ENCODE data around the gene CD2. TPM values are rescaled to one million over a fixed set of nuclear protein-coding genes. Genes with fewer than 3 reads are reported as not detected.

CD2 gene
- total and polyA plus RNA-seq, 2 donors (not counting 1 experiment from before 2014, with no cell fraction given) = not detected

DNA sequence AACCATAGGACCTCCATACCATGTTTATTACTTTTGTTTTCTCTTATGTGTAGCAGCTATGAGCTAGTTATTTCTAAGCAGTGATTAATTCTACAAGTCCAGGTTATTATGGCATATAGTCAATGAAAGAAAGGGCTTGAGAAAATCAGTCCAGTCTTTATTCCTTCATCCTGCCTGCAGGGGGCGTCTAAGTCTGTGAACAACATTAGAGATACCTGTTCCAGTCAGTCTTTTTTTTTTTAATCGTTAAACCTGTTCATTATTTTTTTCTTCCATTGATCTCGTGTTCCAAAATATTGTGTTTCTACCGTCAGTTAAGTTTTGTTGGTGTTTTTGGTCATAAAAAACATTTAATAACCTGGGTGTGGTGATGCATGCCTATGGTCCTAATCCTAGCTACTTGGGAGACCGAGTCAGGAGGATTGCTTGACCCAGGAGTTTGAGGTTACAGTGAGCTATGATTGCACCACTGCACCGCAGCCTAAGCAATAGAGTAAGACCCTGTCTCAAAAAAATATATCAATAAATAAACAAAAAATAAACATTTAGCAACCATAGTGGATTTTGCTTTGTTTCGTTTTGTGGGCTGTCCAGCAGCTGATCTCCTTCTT lies 29.4 kb upstream of the CD2 start:
- Histone ChIP-seq H2AFZ (ENCODE audit: low read length) (no peak overlapping the region), H3K9ac (ENCODE audit: insufficient read depth, low read length) (no peak overlapping the region), H3K27ac (ENCODE audit: insufficient read depth, low read length) (no peak overlapping the region), H3K4me3 (replicated peaks in 1 of 4; ENCODE audit: control extremely low read depth in 1 of 4, insufficient read depth in 1 of 4, low read depth in 3 of 4, low read length in 4 of 4) (no peak overlapping the region), H3K79me2 (ENCODE audit: control insufficient read depth, insufficient read depth, low read length) (no peaks in the 10 kb centered on the region), H4K20me1 (ENCODE audit: control insufficient read depth, extremely low read depth, insufficient read depth, low read length) (no peaks in the 10 kb centered on the region), H3K4me2 (ENCODE audit: extremely low read depth, insufficient read depth, low read length) (no peak overlapping the region), H3K27me3 (ENCODE audit: control insufficient read depth, insufficient read depth, low read length) (peaks cover 2% of the 10 kb centered on the region), H3K36me3 (ENCODE audit: control insufficient read depth, insufficient read depth, low read length) (no peaks in the 10 kb centered on the region), H3K4me1 (ENCODE audit: control insufficient read depth, extremely low read depth, insufficient read depth, low read length) (no peaks in the 10 kb centered on the region), H3K9me3 (ENCODE audit: control insufficient read depth, insufficient read depth, low read depth, low read length) (no peaks in the 10 kb centered on the region)
- peak; percentile 47 to 65 for DNase-seq (ENCODE audit: low read depth in 2 of 2)
- TF ChIP-seq, protein P1, sequence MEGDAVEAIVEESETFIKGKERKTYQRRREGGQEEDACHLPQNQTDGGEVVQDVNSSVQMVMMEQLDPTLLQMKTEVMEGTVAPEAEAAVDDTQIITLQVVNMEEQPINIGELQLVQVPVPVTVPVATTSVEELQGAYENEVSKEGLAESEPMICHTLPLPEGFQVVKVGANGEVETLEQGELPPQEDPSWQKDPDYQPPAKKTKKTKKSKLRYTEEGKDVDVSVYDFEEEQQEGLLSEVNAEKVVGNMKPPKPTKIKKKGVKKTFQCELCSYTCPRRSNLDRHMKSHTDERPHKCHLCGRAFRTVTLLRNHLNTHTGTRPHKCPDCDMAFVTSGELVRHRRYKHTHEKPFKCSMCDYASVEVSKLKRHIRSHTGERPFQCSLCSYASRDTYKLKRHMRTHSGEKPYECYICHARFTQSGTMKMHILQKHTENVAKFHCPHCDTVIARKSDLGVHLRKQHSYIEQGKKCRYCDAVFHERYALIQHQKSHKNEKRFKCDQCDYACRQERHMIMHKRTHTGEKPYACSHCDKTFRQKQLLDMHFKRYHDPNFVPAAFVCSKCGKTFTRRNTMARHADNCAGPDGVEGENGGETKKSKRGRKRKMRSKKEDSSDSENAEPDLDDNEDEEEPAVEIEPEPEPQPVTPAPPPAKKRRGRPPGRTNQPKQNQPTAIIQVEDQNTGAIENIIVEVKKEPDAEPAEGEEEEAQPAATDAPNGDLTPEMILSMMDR (conservative IDR thresholded peaks at IDR 0.05 in 1 of 2, IDR thresholded peaks at IDR 0.05 in 1 of 2; ENCODE audit: low read depth in 1 of 2, low read length in 2 of 2) = peak; percentile 54 to 79
- no peak for TF ChIP-seq EZH2 (IDR thresholded peaks at IDR 0.05; ENCODE audit: low read length, missing control alignments)

DNA sequence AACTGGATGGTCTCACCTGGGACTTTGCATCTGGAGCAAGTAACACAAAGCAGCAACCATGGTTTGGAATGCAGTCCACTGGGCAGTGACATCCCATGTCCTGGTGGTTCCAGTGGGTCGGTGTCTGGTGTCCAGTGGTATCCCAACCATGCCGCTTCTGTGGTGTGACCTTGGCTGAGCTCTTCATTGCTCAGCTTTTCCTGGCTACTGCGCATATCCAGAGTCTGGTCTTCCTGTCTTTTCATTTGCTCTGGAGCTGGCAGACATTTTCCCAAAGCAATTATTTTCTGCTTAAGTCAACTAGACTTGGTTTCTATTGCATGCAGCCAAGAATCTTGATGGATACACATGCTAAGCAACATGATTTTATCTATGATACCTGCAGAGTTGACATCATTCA lies 28.4 kb upstream of the CD2 start:
- Histone ChIP-seq H3K36me3 (ENCODE audit: control insufficient read depth, insufficient read depth, low read length) (no peaks in the 10 kb centered on the region), H3K4me3 (replicated peaks in 1 of 4; ENCODE audit: control extremely low read depth in 1 of 4, insufficient read depth in 1 of 4, low read depth in 3 of 4, low read length in 4 of 4) (no peak overlapping the region)

DNA sequence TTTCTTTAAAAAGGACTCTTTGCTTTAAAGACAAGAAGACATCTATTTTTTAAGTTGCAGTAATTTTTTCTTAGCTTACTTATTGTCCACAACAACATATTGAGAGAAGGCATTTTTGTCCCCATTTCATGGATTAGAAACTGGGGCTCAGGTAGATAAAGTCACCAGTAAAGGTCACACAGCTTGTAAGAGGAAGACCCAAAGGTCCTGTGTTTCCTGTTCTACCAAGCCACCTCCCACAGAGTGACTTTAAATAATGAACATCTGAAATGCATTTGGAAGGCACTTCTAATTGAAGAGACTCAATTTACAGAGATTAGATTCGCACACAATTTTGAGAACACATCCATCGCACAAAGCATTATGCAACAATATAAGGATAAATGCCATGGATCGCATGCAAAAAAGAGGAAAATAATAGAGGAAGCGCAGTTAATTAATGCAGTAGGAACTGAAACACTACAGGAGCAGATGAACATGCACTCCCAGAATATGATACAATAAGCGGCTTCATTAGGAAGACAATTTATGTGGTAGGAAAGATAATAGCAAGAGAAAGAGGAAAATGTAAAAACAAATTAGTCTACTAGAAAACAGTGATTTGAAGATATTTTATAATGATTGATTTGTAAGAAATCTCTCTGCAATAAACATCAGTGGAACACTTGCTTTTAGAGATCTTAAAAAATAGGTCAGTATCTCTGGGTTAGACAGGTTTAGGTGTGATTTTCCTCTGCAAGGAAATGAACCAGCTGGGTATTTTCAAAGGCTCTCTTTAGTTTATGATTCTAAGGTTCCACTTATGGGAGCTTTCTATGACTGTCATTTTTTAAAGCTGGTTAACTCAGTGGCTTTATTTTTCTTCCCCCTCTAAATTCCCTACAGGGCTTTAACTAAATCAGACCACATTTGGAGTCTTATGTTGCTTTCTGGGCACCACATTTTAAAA lies 27.1 kb upstream of the CD2 start:
- Histone ChIP-seq H2AFZ (ENCODE audit: low read length) (no peak overlapping the region), H4K20me1 (ENCODE audit: control insufficient read depth, extremely low read depth, insufficient read depth, low read length) (no peaks in the 10 kb centered on the region), H3K79me2 (ENCODE audit: control insufficient read depth, insufficient read depth, low read length) (no peaks in the 10 kb centered on the region), H3K4me2 (ENCODE audit: extremely low read depth, insufficient read depth, low read length) (no peak overlapping the region), H3K36me3 (ENCODE audit: control insufficient read depth, insufficient read depth, low read length) (no peaks in the 10 kb centered on the region), H3K4me3 (replicated peaks in 1 of 4; ENCODE audit: control extremely low read depth in 1 of 4, insufficient read depth in 1 of 4, low read depth in 3 of 4, low read length in 4 of 4) (no peak overlapping the region), H3K9ac (ENCODE audit: insufficient read depth, low read length) (no peak overlapping the region), H3K4me1 (ENCODE audit: control insufficient read depth, extremely low read depth, insufficient read depth, low read length) (no peaks in the 10 kb centered on the region), H3K9me3 (ENCODE audit: control insufficient read depth, insufficient read depth, low read depth, low read length) (no peaks in the 10 kb centered on the region), H3K27me3 (ENCODE audit: control insufficient read depth, insufficient read depth, low read length) (peaks cover 2% of the 10 kb centered on the region), H3K27ac (ENCODE audit: insufficient read depth, low read length) (no peak overlapping the region)
- no peak for DNase-seq (ENCODE audit: low read depth in 2 of 2)
- TF ChIP-seq, protein P1 (conservative IDR thresholded peaks at IDR 0.05 in 1 of 2, IDR thresholded peaks at IDR 0.05 in 1 of 2; ENCODE audit: low read depth in 1 of 2, low read length in 2 of 2) = no peak
- TF ChIP-seq EZH2 (IDR thresholded peaks at IDR 0.05; ENCODE audit: low read length, missing control alignments) = no peak

More for the DNA sequence above, 28.4 kb upstream of the CD2 start:
- H4K20me1 ChIP-seq (ENCODE audit: control insufficient read depth, extremely low read depth, insufficient read depth, low read length) = no peaks in the 10 kb centered on the region
- H2AFZ ChIP-seq (ENCODE audit: low read length) = no peak overlapping the region
- TF ChIP-seq, protein P1 (conservative IDR thresholded peaks at IDR 0.05 in 1 of 2, IDR thresholded peaks at IDR 0.05 in 1 of 2; ENCODE audit: low read depth in 1 of 2, low read length in 2 of 2) = no peak
- no peak for TF ChIP-seq EZH2 (IDR thresholded peaks at IDR 0.05; ENCODE audit: low read length, missing control alignments)
- no peaks in the 10 kb centered on the region for H3K79me2 ChIP-seq (ENCODE audit: control insufficient read depth, insufficient read depth, low read length)
- H3K9ac ChIP-seq (ENCODE audit: insufficient read depth, low read length) = no peak overlapping the region
- H3K9me3 ChIP-seq (ENCODE audit: control insufficient read depth, insufficient read depth, low read depth, low read length) = no peaks in the 10 kb centered on the region
- peak in 1 of 2 donors; percentile 76 for DNase-seq (ENCODE audit: low read depth in 2 of 2)
- H3K27ac ChIP-seq (ENCODE audit: insufficient read depth, low read length) = no peak overlapping the region
- peaks cover 2% of the 10 kb centered on the region for H3K27me3 ChIP-seq (ENCODE audit: control insufficient read depth, insufficient read depth, low read length)
- no peak overlapping the region for H3K4me2 ChIP-seq (ENCODE audit: extremely low read depth, insufficient read depth, low read length)
- H3K4me1 ChIP-seq (ENCODE audit: control insufficient read depth, extremely low read depth, insufficient read depth, low read length) = no peaks in the 10 kb centered on the region

Data from fibroblast of lung (primary cell).